ENCODE measurements around the gene KCNQ5.

DNA sequence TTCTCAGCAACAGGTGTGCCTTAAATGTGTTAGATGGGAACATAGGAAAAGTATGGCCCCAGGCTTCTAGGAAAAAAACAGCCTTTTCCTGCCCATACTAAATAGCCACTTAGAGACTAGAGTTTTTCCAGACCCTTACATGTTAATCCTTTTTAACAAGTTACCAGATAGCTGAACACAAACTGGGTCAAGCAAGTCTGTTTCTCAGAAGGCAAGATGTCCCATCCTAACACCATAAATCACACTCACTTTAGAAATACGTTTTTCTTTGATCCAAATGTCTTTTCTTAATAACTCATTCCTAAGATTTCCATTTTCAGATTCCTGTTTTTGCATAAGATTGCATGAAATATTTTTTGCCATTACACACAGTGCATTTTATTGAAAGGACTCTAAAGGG lies 241.3 kb downstream of the KCNQ5 start:
- TF ChIP-seq POLR2A (IDR thresholded peaks at IDR 0.05), result no peak
- TF ChIP-seq, protein P1, sequence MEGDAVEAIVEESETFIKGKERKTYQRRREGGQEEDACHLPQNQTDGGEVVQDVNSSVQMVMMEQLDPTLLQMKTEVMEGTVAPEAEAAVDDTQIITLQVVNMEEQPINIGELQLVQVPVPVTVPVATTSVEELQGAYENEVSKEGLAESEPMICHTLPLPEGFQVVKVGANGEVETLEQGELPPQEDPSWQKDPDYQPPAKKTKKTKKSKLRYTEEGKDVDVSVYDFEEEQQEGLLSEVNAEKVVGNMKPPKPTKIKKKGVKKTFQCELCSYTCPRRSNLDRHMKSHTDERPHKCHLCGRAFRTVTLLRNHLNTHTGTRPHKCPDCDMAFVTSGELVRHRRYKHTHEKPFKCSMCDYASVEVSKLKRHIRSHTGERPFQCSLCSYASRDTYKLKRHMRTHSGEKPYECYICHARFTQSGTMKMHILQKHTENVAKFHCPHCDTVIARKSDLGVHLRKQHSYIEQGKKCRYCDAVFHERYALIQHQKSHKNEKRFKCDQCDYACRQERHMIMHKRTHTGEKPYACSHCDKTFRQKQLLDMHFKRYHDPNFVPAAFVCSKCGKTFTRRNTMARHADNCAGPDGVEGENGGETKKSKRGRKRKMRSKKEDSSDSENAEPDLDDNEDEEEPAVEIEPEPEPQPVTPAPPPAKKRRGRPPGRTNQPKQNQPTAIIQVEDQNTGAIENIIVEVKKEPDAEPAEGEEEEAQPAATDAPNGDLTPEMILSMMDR (IDR thresholded peaks at IDR 0.05), result no peak
